Loucy (cell line): ENCODE data around the gene GPR6.

Experiments used
- EZH2phosphoT487 ChIP-seq: fragments of 200-600 bp; IDR thresholded peaks from 2 replicates; pipeline ENCODE4 v1.6.1; 2018; ENCODE audit warnings: antibody characterized with exemption, mild to moderate bottlenecking, moderate library complexity, borderline replicate concordance
- TF ChIP-seq, protein P1 (sequence below): fragments of 200-600 bp; sonication (generic); conservative IDR thresholded peaks from 2 replicates; pipeline ENCODE4 v1.5.1; 2014; ENCODE audit warnings: mild to moderate bottlenecking, antibody characterized with exemption, low read length

DNA sequence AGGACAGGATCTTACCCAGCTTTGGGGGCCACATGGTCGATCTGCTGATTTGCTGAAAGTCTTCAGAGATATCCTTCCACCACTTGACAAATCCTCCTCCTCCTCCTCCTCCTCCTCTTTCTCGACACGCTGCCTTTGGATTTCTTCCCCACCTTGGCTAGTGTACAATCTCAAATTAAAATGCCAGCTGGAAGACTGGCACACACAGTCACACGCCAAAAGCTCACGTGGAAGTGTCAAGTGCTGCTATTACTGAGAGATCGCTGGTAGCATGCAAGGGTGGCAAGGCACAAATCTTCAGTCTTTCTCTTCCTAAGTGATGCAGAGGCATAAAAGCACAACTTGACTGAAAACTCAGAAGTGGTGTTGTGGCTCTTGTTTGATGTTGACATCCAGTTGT is 35.3 kb downstream of the GPR6 start:
- TF ChIP-seq, protein P1, sequence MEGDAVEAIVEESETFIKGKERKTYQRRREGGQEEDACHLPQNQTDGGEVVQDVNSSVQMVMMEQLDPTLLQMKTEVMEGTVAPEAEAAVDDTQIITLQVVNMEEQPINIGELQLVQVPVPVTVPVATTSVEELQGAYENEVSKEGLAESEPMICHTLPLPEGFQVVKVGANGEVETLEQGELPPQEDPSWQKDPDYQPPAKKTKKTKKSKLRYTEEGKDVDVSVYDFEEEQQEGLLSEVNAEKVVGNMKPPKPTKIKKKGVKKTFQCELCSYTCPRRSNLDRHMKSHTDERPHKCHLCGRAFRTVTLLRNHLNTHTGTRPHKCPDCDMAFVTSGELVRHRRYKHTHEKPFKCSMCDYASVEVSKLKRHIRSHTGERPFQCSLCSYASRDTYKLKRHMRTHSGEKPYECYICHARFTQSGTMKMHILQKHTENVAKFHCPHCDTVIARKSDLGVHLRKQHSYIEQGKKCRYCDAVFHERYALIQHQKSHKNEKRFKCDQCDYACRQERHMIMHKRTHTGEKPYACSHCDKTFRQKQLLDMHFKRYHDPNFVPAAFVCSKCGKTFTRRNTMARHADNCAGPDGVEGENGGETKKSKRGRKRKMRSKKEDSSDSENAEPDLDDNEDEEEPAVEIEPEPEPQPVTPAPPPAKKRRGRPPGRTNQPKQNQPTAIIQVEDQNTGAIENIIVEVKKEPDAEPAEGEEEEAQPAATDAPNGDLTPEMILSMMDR, result no peak
- no peak for TF ChIP-seq EZH2phosphoT487
